GM12864 (cell line): ENCODE data around the gene PSMG2.

Experiments used
- DNase-seq: peaks from one replicate; pipeline ENCODE4 v3.0.0-alpha.2; 2011; ENCODE audit warnings: low read depth
- H3K4me3 ChIP-seq: 2 replicates; pipeline ENCODE4 v1.5.1; 2011; ENCODE audit warnings: mild to moderate bottlenecking, low read depth, low read length, control low read depth
- CTCF ChIP-seq: IDR thresholded peaks from 2 replicates; pipeline ENCODE4 v1.5.1; 2011; ENCODE audit warnings: low read depth, mild to moderate bottlenecking, moderate library complexity, low read length, control low read depth, inconsistent platforms; ENCODE audit errors: missing control alignments

The PSMG2 gene

GRCh38 chr18:12699747-12700146, 3.1 kb upstream of the PSMG2 start:
- DNase-seq = no peak
- no peak for TF ChIP-seq CTCF
- H3K4me3 ChIP-seq = no peak overlapping the region

- no peak for TF ChIP-seq CTCF
- DNase-seq = no peak
- peak overlapping the region; percentile 97 for H3K4me3 ChIP-seq
Observed at GRCh38 chr18:12701161-12701560, 1.7 kb upstream of the PSMG2 start.

GRCh38 chr18:12703096-12703567, 290 bp downstream of the PSMG2 start:
- DNase-seq = no peak
- peak overlapping the region; percentile 97 for H3K4me3 ChIP-seq
- TF ChIP-seq CTCF = no peak

- no peak for DNase-seq
- TF ChIP-seq CTCF = no peak
- peak overlapping the region; percentile 97 for H3K4me3 ChIP-seq
Observed at GRCh38 chr18:12703664-12704063, 822 bp downstream of the PSMG2 start.

- TF ChIP-seq CTCF = no peak
- no peak for DNase-seq
- H3K4me3 ChIP-seq = no peak overlapping the region
Observed at GRCh38 chr18:12711446-12711845, 8.6 kb downstream of the PSMG2 start.

GRCh38 chr18:12721495-12722275, 18.8 kb downstream of the PSMG2 start:
- no peak for DNase-seq
- H3K4me3 ChIP-seq = no peak overlapping the region
- no peak for TF ChIP-seq CTCF

GRCh38 chr18:12722731-12723130, 19.9 kb downstream of the PSMG2 start:
- H3K4me3 ChIP-seq = no peak overlapping the region
- DNase-seq = no peak
- no peak for TF ChIP-seq CTCF
